Spleen (tissue), 7 donors: ENCODE measurements around the gene MDFIC2.

Experiments used
- CTCF ChIP-seq, 11 experiments: fragments of 200-600 bp in 7 of 11; fragments of 450-650 bp in 4 of 11; sonication (generic) in 4 of 11; IDR thresholded peaks in 8 of 11; conservative IDR thresholded peaks in 3 of 11; 1 replicate in 7 of 11; 2 replicates in 4 of 11; pipeline versions ENCODE4 v1.4.0 to v1.8.0; 2016 to 2021; ENCODE audit warnings: antibody characterized with exemption in 11 of 11, inconsistent platforms in 4 of 11, mild to moderate bottlenecking in 1 of 11
- POLR2A ChIP-seq, 3 donors: fragments of 450-650 bp; IDR thresholded peaks; one replicate each; pipeline ENCODE4 v1.5.1; 2017; ENCODE audit warnings: antibody characterized with exemption in 3 of 3, mild to moderate bottlenecking in 1 of 3
- donor health status: DM: no; HTN: no; CAD: no; lungs with moderate emphysema.
- donor health status: DM: no; HTN: no; CAD: no.
- donor health status: DM: no; HTN: no; CAD: no.

DNA sequence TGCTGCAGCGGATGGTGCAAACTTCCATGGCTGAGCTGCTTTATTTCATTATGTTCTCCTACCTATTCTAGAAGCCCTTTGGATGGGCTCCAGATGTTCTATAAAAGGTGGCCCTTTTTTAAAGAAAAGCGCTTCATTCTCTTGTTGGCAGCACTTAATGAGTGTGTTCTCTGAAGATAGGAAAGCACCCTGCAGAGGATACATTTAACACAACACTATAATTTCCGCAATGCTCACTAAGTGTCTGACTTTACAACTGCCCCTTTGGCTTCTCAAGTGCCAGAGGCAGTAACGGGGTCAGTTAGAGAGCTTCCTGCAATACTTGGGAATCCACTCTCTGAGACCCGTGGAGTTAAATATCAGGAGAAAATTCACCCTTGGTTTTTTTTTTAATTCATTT, 88.1 kb downstream of the MDFIC2 start:
- TF ChIP-seq POLR2A (IDR thresholded peaks at IDR 0.05), result no peak
- no peak for TF ChIP-seq CTCF (IDR thresholded peaks at IDR 0.05 in 8 of 11, conservative IDR thresholded peaks at IDR 0.05 in 3 of 11)
